DMS114 treated with DMSO at 0.1 percent for 48 hours (cell line): ENCODE measurements around the gene GUCA2A.
A peak's percentile ranks its signal among the peaks of the same experiment; 100 is the strongest.

Experiments
- DNase-seq: peaks from one replicate; lab custom pipeline; 2025; ENCODE audit not compliant: unreplicated experiment; lab: John Stamatoyannopoulos, UW

GUCA2A gene

DNA sequence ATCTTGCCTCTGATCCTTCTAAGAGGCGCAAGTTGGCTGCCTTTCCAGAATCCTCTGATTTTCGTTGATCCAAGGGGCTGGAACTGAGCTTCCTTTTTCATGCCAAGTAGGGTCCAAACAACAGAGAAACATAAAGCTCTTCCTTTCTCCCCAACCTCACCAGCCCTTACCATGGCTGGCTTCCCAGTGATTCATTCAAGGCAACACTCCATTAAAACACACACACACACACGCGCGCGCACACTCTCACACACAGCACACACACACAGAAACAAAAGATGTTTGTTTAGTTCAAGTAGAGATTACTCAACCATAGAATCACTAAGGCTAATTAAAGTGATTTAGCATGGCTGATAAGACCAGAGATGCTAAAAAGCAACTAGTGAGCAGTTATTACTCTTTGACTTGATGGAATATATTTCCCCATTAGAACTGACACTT, 13.0 kb upstream of the GUCA2A start:
- DNase-seq, result no peak

- peak; percentile 44 for DNase-seq
These were observed 12.5 kb upstream of the GUCA2A start for GRCh38 chr1:42176902-42177519.

DNA sequence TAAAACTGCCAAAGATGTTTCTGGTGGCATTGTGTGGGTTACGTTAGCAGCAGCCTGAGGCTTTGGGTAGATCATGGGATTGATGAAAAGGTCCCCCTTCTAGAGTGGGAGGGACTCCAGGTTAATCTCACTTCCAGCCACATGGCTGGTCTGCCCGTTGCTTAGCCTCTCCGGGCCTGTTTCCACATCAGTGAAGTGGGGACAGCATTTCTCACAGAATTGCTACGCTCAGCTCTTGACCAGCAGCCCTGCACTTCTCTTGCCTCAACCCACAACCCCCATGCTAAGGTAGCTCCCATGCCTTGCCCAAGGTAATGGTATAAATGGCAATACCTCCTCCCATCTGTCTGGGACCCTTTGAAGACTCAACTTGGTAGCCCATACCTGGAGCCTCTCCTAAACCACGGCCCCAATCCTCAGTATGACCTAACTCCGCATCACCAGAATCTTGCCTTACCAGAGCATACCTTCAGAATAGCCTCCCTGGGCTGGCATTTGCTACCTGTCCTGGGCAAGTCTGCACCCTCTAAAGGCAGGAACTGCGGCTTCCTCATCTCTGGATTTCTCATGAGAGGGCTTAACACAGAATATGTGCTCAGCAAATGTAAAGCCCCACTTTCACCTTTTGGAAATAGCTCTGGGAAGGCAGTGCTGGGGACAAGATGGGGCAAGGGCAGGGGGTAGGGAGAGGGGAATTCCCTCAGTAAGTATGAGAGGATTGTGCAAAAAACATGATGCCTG, 10.9 kb upstream of the GUCA2A start:
- no peak for DNase-seq

- no peak for DNase-seq
These were observed 9.6 kb upstream of the GUCA2A start for GRCh38 chr1:42173961-42174735.

- peak; percentile 65 for DNase-seq
These were observed 8.8 kb upstream of the GUCA2A start for GRCh38 chr1:42173155-42173933.

DNA sequence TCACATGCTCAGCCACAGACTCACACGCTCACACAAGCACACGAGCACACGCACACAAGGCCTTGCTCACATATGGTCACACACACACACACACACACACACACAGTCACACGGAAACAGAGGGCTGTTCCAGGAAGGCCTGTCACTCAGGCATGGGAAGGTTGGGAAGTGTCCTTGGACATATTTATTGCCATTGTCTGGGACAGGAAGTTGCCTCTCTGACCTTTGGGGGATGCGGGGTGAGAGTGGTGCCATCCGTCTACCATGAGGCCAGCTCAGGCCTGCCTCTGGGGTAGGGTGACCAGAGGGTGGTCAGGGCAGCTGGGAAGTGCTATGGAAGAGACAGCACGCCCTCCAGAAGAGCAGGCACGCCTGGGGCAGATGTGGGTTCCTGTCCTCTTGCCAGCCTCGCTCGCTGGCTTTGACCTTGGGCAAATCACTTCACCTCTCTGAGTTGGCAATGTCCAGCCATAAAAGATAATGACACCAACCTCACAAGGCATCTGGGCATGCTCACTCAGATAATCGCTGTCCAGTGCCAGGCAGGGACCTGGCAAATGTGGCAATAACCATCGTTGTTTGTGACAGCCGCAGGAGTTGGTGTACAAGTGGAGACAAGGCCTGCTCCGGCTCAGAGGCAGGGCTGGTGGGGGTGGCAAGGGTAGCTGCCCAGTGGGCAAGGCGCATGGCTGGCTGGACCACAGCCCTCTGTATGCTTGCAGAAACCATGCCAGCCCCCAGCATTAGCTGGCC, 8.0 kb upstream of the GUCA2A start:
- DNase-seq, result no peak

DNA sequence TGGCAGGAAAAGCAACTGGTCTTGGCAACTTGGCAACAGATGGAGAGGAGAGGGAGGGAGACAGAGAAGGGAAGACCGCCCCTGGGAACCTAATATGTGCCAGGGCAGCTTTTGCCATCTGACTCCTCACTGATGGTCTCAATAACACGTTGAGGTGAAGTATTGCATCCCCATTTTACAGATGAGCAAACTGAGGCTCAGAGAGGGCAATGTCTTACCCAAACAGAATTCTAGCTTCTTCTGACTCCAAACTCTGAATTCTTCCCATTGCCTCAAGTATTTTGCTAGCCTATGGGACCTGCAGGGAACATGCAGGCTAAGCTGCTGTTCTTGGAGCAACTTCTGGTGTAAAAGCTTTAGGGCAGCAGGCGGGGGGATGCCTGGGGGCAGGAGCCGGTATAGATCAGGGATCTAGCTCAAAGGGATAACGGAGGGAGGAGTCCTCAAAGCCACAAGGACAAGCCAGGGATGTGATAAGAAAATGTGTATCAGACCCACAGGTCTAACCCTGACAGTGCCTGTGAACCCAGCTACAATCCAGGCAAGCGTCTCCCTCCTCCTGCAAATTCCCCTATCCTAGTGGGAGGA, 7.2 kb upstream of the GUCA2A start:
- no peak for DNase-seq

DNA sequence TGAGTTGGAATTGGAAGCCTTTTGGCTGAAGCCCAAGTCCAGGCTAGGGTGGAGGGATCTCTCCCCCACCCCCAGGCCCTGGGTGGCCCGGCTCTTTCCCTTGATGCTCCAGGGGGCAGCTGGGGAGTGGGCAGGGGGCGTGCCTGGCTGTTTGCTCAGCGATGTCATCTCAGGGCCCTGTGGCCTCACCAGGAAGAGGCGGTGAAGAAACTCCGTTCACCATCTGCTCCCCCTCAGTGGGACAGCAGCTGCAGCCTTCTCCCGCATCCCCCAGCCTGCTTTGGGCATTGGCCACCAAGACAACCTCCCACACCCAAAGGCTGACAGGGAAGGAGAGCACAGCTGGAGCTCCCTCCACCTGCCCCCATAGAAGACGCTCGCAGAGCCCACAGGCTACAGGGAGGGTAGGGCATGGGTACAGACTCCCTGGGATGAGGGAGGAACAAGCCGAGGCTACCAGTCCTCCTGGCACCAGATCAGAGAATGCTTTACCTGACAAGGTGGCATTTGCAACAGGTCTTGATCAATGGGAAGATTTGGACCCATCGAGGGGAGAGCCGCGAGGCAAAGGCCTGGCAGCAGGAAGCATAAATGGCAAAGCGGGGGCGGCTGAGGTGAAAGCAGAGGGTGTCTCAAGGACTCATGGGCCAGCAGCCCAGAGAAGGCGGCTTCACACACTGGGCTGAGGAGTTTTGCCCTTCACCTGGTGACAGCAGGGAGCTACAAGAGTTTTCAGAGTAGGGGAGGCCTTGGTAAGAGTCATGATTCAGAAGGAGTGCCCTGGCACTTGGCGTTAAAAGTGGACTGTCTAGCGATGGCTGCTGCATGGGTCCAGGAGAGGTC, 6.5 kb upstream of the GUCA2A start:
- no peak for DNase-seq

GRCh38 chr1:42168763-42169162, 4.2 kb upstream of the GUCA2A start:
- DNase-seq, result no peak

GRCh38 chr1:42168391-42168670, 3.8 kb upstream of the GUCA2A start:
- DNase-seq, result no peak

DNA sequence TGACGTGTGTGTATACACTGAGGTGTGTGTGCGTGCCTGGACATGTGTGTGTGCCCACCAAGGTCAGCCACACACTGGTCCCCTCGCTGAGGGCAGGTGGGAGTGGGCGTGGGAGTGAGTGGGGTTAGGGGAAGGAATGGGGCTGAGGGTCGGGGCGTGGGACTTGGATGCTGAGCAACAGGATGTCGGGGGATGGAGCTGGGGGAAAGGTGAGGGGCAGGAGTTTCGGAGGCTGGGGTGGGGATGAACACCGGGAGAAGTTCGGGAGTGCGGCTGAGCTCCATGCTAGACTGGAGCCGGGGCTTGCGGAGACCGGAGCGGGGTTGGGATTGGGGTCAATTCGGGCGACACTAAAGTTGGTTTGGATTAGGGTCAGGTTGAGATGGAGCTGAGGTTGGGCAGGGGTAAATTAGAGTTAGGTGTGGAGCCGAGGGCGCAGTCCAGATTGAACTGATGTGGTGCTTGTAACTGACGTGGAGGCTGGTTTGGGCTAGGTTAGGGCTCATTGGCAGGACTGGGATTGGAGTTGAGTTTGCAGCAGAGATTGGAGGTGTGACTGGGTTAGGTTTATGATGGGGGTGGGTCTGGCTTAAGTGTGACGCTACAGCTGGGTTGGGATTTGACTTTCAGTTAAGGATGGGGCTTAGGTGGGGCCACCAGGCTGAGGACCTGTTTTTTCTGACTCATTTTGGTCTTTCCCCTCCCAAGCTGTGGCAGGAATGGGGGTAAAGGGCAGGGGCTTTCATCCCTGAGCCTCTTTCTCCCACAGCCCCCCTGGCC, 3.3 kb upstream of the GUCA2A start:
- DNase-seq, result no peak

DNA sequence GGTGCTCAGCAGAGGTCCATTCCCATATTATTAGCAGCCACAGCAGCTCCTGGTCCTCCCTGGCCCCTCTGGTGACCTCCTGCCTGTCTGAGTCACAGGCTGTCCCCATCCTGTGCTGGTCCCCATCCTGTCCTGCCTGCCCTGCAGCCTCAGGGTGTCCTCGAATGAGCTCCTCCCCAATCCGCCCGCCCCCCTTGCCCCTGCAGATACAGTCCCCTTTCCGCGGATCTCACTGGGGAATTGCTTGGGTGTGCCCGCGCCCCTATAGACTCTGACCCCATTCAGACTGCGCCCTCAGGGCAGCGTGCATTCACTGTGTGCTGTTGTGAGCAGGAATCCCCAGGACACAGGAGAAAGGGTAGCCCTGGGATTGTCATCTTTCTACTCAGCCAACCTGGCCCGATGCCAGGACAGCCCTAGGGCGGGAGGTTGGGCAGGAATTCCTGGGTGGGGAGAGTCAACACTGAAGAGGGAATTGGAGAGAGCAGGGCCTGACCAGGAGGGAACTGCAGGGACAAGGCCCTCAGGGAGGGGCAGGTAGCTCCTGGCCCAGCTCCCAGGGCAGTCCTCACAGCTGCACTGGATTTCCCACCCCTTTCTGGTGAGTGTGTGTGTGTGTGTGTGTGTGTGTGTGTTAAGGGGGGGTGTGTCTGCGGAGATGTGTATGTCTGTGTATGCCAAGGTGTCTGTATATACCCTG, 1.1 kb upstream of the GUCA2A start:
- no peak for DNase-seq

DNA sequence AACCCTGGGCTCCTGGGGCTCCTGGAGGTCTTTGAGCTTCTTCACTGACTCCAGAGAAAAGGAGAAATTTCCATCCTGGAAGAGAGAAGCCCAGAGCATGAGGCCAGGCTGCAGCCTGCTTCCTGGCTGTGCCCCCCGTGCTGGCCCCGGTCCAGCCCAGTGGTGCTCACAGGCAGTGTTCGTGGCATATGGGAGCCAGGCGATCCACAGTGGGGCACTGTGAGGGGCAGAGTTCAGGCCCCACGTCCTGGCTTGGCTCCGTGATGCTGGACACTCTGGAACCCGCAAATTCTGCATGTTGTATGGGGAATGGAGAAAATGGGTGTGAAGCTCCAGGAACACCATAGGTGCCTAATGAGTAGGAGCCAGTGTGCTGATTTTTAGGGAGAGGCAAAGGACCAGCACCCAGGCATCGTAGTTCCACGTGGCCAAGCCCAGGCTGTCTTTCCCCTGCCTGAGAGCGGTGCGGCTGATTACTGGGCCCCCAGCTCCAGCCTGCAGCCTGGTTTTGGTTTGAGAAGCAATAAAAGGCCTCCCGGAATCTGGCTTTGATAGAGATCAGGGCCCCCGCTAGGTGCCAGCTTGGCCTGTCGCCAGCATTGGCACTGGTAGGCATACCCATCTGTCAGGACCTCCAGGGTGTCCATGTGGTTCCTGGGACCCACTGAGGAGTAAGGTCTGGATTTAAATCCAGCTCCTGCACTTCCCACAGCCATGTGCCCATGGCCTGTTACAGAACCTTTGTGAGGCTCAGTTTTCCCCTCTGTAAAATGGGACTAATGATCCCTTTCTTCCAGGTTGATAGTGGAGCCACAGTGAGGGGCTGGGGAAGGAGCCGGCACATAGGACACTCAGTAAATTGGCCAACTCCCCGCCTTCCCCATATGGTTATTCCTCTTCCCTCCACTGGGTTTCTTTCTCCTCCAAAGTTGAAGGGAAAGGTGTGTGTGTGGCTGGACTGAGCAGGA, 725 bp downstream of the GUCA2A start:
- DNase-seq, result no peak

DNA sequence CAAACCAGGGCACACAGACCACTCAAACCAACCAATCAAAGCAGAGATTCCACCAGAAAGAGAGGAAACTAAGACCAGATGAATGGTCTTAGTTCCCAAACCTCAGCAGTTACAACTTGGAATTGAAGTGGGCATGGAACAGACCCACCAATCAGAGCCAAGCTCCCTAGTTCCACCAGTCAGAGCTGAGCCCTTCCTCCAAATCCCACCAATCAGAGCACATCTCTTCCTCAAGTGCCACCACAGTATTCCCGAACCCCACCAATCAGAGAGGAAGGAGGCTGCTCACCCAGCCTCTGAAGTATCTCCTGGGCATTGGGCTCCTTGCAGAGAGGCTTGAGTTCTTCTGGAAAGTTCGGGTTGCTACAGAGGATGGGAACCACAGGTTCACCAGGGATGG, 1.4 kb downstream of the GUCA2A start:
- DNase-seq, result no peak

GRCh38 chr1:42162181-42162580, 2.4 kb downstream of the GUCA2A start:
- DNase-seq, result no peak

DNA sequence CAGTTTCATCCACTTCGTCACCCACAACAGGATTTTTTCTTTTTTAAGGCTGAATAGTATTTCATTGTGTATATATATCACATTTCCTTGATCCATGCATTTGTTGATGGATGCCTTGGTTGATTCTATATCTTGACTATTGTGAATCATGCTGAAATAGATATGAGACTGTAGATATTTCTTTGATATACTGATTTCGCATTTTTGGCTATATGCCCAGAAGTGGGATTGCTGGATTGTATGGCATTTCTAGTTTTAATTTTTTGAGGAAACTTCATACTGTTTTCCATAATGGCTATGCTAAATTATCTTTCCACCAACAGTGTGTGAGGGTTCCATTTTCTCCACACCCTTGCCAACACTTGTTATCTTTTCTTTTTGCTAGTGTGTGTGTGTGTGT, 6.4 kb downstream of the GUCA2A start:
- no peak for DNase-seq

GRCh38 chr1:42157667-42158066, 6.9 kb downstream of the GUCA2A start:
- DNase-seq, result no peak
